ENCODE data around the gene RHOT1.
"Not testable (repeated sequence)": the region's sequence is repeated elsewhere in the genome, so short reads cannot be mapped to it uniquely, and the experiment has no call there.

The RHOT1 gene

DNA sequence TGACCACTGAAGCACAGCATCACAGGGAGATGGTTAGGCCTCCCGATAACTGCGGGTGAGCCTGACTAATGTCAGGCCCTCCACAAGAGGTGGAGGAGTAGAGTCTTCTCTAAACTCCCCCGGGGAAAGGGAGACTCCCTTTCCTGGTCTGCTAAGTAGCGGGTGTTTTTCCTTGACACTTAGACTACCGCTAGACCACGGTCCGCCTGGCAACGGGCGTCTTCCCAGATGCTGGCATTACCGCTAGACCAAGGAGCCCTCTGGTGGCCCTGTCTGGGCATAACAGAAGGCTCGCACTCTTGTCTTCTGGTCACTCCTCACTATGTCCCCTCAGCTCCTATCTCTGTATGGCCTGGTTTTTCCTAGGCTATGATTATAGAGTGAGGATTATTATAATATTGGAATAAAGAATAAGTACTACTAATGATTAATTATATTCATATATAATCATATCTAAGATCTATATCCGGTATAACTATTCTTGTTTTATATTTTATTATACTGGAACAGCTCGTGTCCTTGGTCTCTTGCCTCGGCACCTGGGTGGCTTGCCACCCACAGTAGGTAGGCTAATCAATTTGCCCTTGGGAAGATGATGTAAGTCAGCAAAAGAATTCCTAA is 6.7 kb upstream of the RHOT1 start:
- not testable (repeated sequence) for H3K18ac ChIP-seq (ENCODE audit: low read depth in 1 of 2, low read length in 2 of 2); H3K36me3 ChIP-seq (ENCODE audit: control insufficient read depth in 1 of 2, insufficient read depth in 2 of 2, low read depth in 1 of 2, low read length in 2 of 2); H4K91ac ChIP-seq (ENCODE audit: low read length); H3K9me3 ChIP-seq (ENCODE audit: control insufficient read depth, low read length); H2AK5ac ChIP-seq (ENCODE audit: low read length, severe bottlenecking); H3K4me3 ChIP-seq (ENCODE audit: insufficient read depth in 1 of 2, low read depth in 1 of 2, low read length in 2 of 2); H3K4me1 ChIP-seq (ENCODE audit: control insufficient read depth, insufficient read depth, low read depth, low read length); H3K79me1 ChIP-seq (replicated peaks; ENCODE audit: low read length, poor library complexity, severe bottlenecking); H2AFZ ChIP-seq (ENCODE audit: low read depth, low read length); H3K23ac ChIP-seq (ENCODE audit: low read length in 2 of 2); H2BK15ac ChIP-seq (ENCODE audit: low read depth, poor library complexity, severe bottlenecking); DNase-seq; H3K27ac ChIP-seq (ENCODE audit: low read length, poor library complexity, severe bottlenecking); H3K4ac ChIP-seq (ENCODE audit: low read depth in 1 of 2, low read length in 2 of 2); H3K14ac ChIP-seq (ENCODE audit: low read length in 2 of 2); H3K4me2 ChIP-seq (ENCODE audit: low read length, poor library complexity, severe bottlenecking); H2BK5ac ChIP-seq (ENCODE audit: low read depth, low read length, poor library complexity, severe bottlenecking); H3K9ac ChIP-seq (ENCODE audit: low read length); H3K27me3 ChIP-seq (ENCODE audit: control insufficient read depth in 1 of 2, insufficient read depth in 1 of 2, low read length in 2 of 2); H2BK120ac ChIP-seq (ENCODE audit: low read depth, low read length); H2BK12ac ChIP-seq (ENCODE audit: low read length in 2 of 2); H4K8ac ChIP-seq (ENCODE audit: low read length)
- 100% methylated on average over 4 of the region's 14 CpGs for WGBS

DNA sequence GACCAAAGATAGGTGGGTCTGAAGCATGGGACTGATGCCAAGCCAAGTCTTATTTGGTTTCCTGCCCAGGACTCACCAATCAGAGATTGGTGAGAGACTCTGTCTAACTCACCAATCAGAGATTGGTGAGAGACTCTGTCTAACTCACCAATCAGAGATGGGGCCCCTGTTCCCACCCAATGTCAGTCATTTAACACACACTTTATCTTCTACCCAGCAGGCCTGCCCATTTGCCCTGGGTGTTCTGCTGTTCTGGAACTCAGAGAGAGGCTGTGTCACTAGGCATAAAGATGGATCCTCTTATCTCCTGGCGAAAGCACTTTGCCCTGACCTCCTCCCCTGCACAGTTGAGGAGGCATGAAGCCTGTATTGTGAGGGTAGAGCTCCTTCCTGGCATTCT is 5.4 kb upstream of the RHOT1 start:
- H4K91ac ChIP-seq (ENCODE audit: low read length), result no peak overlapping the region
- H3K36me3 ChIP-seq (ENCODE audit: control insufficient read depth in 1 of 2, insufficient read depth in 2 of 2, low read depth in 1 of 2, low read length in 2 of 2), result no peaks in the 10 kb centered on the region
- no peak overlapping the region for H2AFZ ChIP-seq (ENCODE audit: low read depth, low read length)
- no peaks in the 10 kb centered on the region for H3K79me1 ChIP-seq (replicated peaks; ENCODE audit: low read length, poor library complexity, severe bottlenecking)
- no peaks in the 10 kb centered on the region for H3K27me3 ChIP-seq (ENCODE audit: control insufficient read depth in 1 of 2, insufficient read depth in 1 of 2, low read length in 2 of 2)
- H2AK5ac ChIP-seq (ENCODE audit: low read length, severe bottlenecking), result no peak overlapping the region
- 88% methylated on average over 1 of the region's 1 CpG for WGBS
- no peak overlapping the region for H2BK15ac ChIP-seq (ENCODE audit: low read depth, poor library complexity, severe bottlenecking)
- no peak overlapping the region for H3K23ac ChIP-seq (ENCODE audit: low read length in 2 of 2)
- H2BK12ac ChIP-seq (ENCODE audit: low read length in 2 of 2), result no peak overlapping the region
- no peak overlapping the region for H4K8ac ChIP-seq (ENCODE audit: low read length)
- DNase-seq, result no peak
- no peaks in the 10 kb centered on the region for H3K9me3 ChIP-seq (ENCODE audit: control insufficient read depth, low read length)
- H3K14ac ChIP-seq (ENCODE audit: low read length in 2 of 2), result no peak overlapping the region
- H3K4me1 ChIP-seq (ENCODE audit: control insufficient read depth, insufficient read depth, low read depth, low read length), result no peaks in the 10 kb centered on the region
- H3K4ac ChIP-seq (ENCODE audit: low read depth in 1 of 2, low read length in 2 of 2), result no peak overlapping the region
- H3K18ac ChIP-seq (ENCODE audit: low read depth in 1 of 2, low read length in 2 of 2), result no peak overlapping the region
- no peak overlapping the region for H2BK120ac ChIP-seq (ENCODE audit: low read depth, low read length)
- no peak overlapping the region for H3K9ac ChIP-seq (ENCODE audit: low read length)
- H2BK5ac ChIP-seq (ENCODE audit: low read depth, low read length, poor library complexity, severe bottlenecking), result no peak overlapping the region
- H3K4me3 ChIP-seq (ENCODE audit: insufficient read depth in 1 of 2, low read depth in 1 of 2, low read length in 2 of 2), result no peak overlapping the region
- H3K27ac ChIP-seq (ENCODE audit: low read length, poor library complexity, severe bottlenecking), result no peak overlapping the region
- H3K4me2 ChIP-seq (ENCODE audit: low read length, poor library complexity, severe bottlenecking), result no peak overlapping the region

DNA sequence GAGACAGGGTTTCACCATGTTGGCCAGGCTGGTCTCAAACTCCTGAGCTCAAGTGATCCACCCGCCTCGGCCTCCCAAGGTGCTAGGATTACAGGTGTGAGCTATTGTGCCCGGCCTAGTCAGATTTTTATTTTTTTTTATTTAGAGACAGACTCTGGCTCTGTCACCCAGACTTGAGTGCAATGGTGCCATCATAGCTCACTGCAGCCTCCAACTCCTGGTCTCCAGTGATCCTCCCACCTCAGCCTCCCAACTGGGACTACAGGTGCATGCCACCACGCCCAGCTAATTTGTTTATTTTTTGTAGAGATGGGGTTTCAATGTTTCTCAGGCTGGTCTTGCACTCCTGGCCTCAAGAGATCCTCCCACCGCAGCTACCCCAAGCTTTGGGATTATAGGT is 2.8 kb upstream of the RHOT1 start:
- not testable (repeated sequence) for H2BK12ac ChIP-seq (ENCODE audit: low read length in 2 of 2); H3K27me3 ChIP-seq (ENCODE audit: control insufficient read depth in 1 of 2, insufficient read depth in 1 of 2, low read length in 2 of 2); H4K8ac ChIP-seq (ENCODE audit: low read length); H4K91ac ChIP-seq (ENCODE audit: low read length); H3K9ac ChIP-seq (ENCODE audit: low read length); H3K18ac ChIP-seq (ENCODE audit: low read depth in 1 of 2, low read length in 2 of 2); DNase-seq; H3K4ac ChIP-seq (ENCODE audit: low read depth in 1 of 2, low read length in 2 of 2); H3K27ac ChIP-seq (ENCODE audit: low read length, poor library complexity, severe bottlenecking); H3K79me1 ChIP-seq (replicated peaks; ENCODE audit: low read length, poor library complexity, severe bottlenecking); H3K4me3 ChIP-seq (ENCODE audit: insufficient read depth in 1 of 2, low read depth in 1 of 2, low read length in 2 of 2); H2BK15ac ChIP-seq (ENCODE audit: low read depth, poor library complexity, severe bottlenecking); H3K9me3 ChIP-seq (ENCODE audit: control insufficient read depth, low read length); H2BK5ac ChIP-seq (ENCODE audit: low read depth, low read length, poor library complexity, severe bottlenecking); H3K4me2 ChIP-seq (ENCODE audit: low read length, poor library complexity, severe bottlenecking); H2AK5ac ChIP-seq (ENCODE audit: low read length, severe bottlenecking); H3K23ac ChIP-seq (ENCODE audit: low read length in 2 of 2); H3K36me3 ChIP-seq (ENCODE audit: control insufficient read depth in 1 of 2, insufficient read depth in 2 of 2, low read depth in 1 of 2, low read length in 2 of 2); H3K14ac ChIP-seq (ENCODE audit: low read length in 2 of 2); H3K4me1 ChIP-seq (ENCODE audit: control insufficient read depth, insufficient read depth, low read depth, low read length); H2BK120ac ChIP-seq (ENCODE audit: low read depth, low read length); H2AFZ ChIP-seq (ENCODE audit: low read depth, low read length)
- 90% methylated on average over 5 of the region's 5 CpGs for WGBS

GRCh38 chr17:32141258-32141657 is 1.0 kb upstream of the RHOT1 start:
- no peak overlapping the region for H2BK5ac ChIP-seq (ENCODE audit: low read depth, low read length, poor library complexity, severe bottlenecking)
- H3K18ac ChIP-seq (ENCODE audit: low read depth in 1 of 2, low read length in 2 of 2), result no peak overlapping the region
- no peak overlapping the region for H3K4ac ChIP-seq (ENCODE audit: low read depth in 1 of 2, low read length in 2 of 2)
- no peaks in the 10 kb centered on the region for H3K27me3 ChIP-seq (ENCODE audit: control insufficient read depth in 1 of 2, insufficient read depth in 1 of 2, low read length in 2 of 2)
- H3K23ac ChIP-seq (ENCODE audit: low read length in 2 of 2), result no peak overlapping the region
- no peak overlapping the region for H2BK15ac ChIP-seq (ENCODE audit: low read depth, poor library complexity, severe bottlenecking)
- H4K91ac ChIP-seq (ENCODE audit: low read length), result no peak overlapping the region
- no peak overlapping the region for H2BK12ac ChIP-seq (ENCODE audit: low read length in 2 of 2)
- WGBS, result 71% methylated on average over 1 of the region's 3 CpGs
- H3K4me2 ChIP-seq (ENCODE audit: low read length, poor library complexity, severe bottlenecking), result no peak overlapping the region
- H3K79me1 ChIP-seq (replicated peaks; ENCODE audit: low read length, poor library complexity, severe bottlenecking), result peaks cover 8% of the 10 kb centered on the region
- peak overlapping the region; percentile 57 for H3K27ac ChIP-seq (ENCODE audit: low read length, poor library complexity, severe bottlenecking)
- no peak overlapping the region for H2AFZ ChIP-seq (ENCODE audit: low read depth, low read length)
- peak overlapping the region; percentile 96 for H3K9ac ChIP-seq (ENCODE audit: low read length)
- DNase-seq, result peak; percentile 90
- H4K8ac ChIP-seq (ENCODE audit: low read length), result no peak overlapping the region
- H3K14ac ChIP-seq (ENCODE audit: low read length in 2 of 2), result no peak overlapping the region
- H2BK120ac ChIP-seq (ENCODE audit: low read depth, low read length), result no peak overlapping the region
- no peak overlapping the region for H2AK5ac ChIP-seq (ENCODE audit: low read length, severe bottlenecking)
- peaks cover 5% of the 10 kb centered on the region for H3K4me1 ChIP-seq (ENCODE audit: control insufficient read depth, insufficient read depth, low read depth, low read length)
- H3K4me3 ChIP-seq (ENCODE audit: insufficient read depth in 1 of 2, low read depth in 1 of 2, low read length in 2 of 2), result peak overlapping the region in 1 of 2 experiments; percentile 81
- no peaks in the 10 kb centered on the region for H3K9me3 ChIP-seq (ENCODE audit: control insufficient read depth, low read length)
- no peaks in the 10 kb centered on the region for H3K36me3 ChIP-seq (ENCODE audit: control insufficient read depth in 1 of 2, insufficient read depth in 2 of 2, low read depth in 1 of 2, low read length in 2 of 2)

All from mesenchymal stem cell (in vitro differentiated cells and primary cell).